ENCODE measurements around the gene GNRHR.

The GNRHR gene, protein sequence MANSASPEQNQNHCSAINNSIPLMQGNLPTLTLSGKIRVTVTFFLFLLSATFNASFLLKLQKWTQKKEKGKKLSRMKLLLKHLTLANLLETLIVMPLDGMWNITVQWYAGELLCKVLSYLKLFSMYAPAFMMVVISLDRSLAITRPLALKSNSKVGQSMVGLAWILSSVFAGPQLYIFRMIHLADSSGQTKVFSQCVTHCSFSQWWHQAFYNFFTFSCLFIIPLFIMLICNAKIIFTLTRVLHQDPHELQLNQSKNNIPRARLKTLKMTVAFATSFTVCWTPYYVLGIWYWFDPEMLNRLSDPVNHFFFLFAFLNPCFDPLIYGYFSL

DNA sequence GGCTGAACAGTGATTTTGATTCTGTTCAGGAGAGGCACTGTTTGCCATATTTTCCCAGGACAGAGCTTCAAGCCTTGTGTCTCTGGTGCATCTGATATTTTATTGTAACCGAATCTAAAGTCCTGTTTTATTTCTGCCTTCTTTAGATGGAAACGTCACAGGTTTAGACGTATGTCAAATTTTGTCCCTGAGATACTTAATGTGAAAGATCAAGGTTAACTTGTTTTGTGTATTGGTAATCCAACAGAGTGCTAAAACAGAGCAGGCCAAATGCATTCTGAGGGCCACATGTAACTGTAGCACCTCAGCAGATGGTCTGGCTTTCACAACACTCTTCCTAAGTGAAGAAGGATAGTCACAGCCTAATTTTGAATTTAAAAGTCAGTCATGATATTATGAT is at the start of gene GNRHR:
Gene GNRHR (minus strand): TSS at position 101 of the 400 bp plus-strand sequence. CDS start 53 bp downstream, at position 48.
- H3K27me3 ChIP-seq (ENCODE audit: control insufficient read depth in 2 of 2, insufficient read depth in 2 of 2, low read length in 2 of 2) = no peaks in the 10 kb centered on the region
- H3K9me3 ChIP-seq (ENCODE audit: control insufficient read depth in 2 of 2, low read length in 2 of 2) = no peaks in the 10 kb centered on the region
- no peak within 1 kb of the TSS for H3K27ac ChIP-seq (ENCODE audit: low read depth in 2 of 2, low read length in 2 of 2)
- H3K4me3 ChIP-seq (ENCODE audit: low read length in 2 of 2) = no peak within 1 kb of the TSS
- H3K4me1 ChIP-seq (ENCODE audit: control insufficient read depth in 2 of 2, insufficient read depth in 2 of 2, low read length in 2 of 2) = no peaks in the 10 kb centered on the region
- H3K9ac ChIP-seq (ENCODE audit: low read depth in 1 of 2, low read length in 2 of 2) = no peak within 1 kb of the TSS
- H3K36me3 ChIP-seq (ENCODE audit: control insufficient read depth in 2 of 2, insufficient read depth in 2 of 2, low read length in 2 of 2) = no peaks in the 10 kb centered on the region

DNA sequence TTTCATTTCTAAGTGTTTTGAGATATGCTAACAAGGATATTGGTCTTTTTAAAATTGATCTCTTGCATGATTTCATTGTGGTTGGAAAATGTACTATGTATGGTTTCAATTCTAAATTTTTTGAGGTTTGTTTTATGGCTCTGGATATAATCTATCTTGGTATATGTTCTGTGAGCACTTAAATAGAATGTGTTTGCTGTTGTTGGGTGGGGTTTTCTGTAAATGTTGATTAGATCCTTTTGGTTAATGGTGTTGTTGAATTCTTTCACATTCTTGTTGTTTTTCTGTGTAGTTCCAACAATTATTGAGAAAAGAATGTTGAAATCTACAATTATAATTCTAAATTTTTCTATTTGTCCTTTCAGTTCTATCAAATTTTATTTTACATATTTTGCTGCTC is 42.6 kb upstream of the GNRHR start:
- Histone ChIP-seq H3K4me1 (ENCODE audit: control insufficient read depth in 2 of 2, insufficient read depth in 2 of 2, low read length in 2 of 2) (no peaks in the 10 kb centered on the region), H3K4me3 (ENCODE audit: low read length in 2 of 2) (no peak overlapping the region), H3K27me3 (ENCODE audit: control insufficient read depth in 2 of 2, insufficient read depth in 2 of 2, low read length in 2 of 2) (no peaks in the 10 kb centered on the region), H3K9ac (ENCODE audit: low read depth in 1 of 2, low read length in 2 of 2) (no peak overlapping the region), H3K27ac (ENCODE audit: low read depth in 2 of 2, low read length in 2 of 2) (no peak overlapping the region), H3K36me3 (ENCODE audit: control insufficient read depth in 2 of 2, insufficient read depth in 2 of 2, low read length in 2 of 2) (no peaks in the 10 kb centered on the region), H3K9me3 (ENCODE audit: control insufficient read depth in 2 of 2, low read length in 2 of 2) (no peaks in the 10 kb centered on the region)

DNA sequence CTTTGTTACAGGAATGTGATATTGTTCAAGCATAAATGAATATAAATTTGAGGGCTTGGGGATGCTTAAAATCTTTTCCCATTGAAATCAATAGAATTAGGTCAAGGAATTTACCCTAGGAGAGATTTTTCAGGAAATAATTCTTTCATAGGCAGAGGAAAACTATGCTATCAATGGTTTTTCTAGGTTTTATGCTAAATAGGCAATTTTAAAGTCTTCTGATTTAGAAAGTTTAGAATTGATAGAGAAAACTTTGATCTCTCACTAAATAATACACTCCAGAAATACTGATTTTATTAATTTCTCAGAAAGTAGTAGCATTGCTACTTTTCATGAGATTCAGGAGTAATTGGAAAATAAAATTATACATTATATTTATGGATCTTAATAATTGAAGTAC is 36.5 kb upstream of the GNRHR start:
- Histone ChIP-seq H3K36me3 (ENCODE audit: control insufficient read depth in 2 of 2, insufficient read depth in 2 of 2, low read length in 2 of 2) (no peaks in the 10 kb centered on the region), H3K4me3 (ENCODE audit: low read length in 2 of 2) (no peak overlapping the region), H3K9ac (ENCODE audit: low read depth in 1 of 2, low read length in 2 of 2) (no peak overlapping the region), H3K27ac (ENCODE audit: low read depth in 2 of 2, low read length in 2 of 2) (no peak overlapping the region), H3K27me3 (ENCODE audit: control insufficient read depth in 2 of 2, insufficient read depth in 2 of 2, low read length in 2 of 2) (no peaks in the 10 kb centered on the region), H3K4me1 (ENCODE audit: control insufficient read depth in 2 of 2, insufficient read depth in 2 of 2, low read length in 2 of 2) (no peaks in the 10 kb centered on the region), H3K9me3 (ENCODE audit: control insufficient read depth in 2 of 2, low read length in 2 of 2) (no peaks in the 10 kb centered on the region)

DNA sequence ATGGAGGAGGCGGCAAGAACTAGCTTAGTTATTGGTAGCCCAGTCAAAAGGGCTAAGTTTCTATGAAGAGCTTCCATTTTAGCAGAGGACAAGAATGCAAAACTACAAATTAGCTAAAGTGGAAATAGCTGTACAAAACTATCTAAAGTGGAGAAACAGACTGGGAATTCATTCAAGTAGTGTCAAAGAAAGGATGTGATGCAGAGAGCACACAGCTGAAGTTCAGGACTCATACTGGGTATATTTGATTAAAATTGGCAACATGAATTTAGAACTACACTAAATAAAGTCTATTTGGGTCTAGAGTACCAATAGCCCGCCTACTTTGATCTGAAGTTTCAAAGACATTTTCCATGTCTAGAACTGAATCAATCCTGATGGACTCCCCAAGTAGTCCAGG is 33.1 kb upstream of the GNRHR start:
- Histone ChIP-seq H3K27ac (ENCODE audit: low read depth in 2 of 2, low read length in 2 of 2) (no peak overlapping the region), H3K27me3 (ENCODE audit: control insufficient read depth in 2 of 2, insufficient read depth in 2 of 2, low read length in 2 of 2) (no peaks in the 10 kb centered on the region), H3K9ac (ENCODE audit: low read depth in 1 of 2, low read length in 2 of 2) (no peak overlapping the region), H3K9me3 (ENCODE audit: control insufficient read depth in 2 of 2, low read length in 2 of 2) (no peaks in the 10 kb centered on the region), H3K4me1 (ENCODE audit: control insufficient read depth in 2 of 2, insufficient read depth in 2 of 2, low read length in 2 of 2) (no peaks in the 10 kb centered on the region), H3K36me3 (ENCODE audit: control insufficient read depth in 2 of 2, insufficient read depth in 2 of 2, low read length in 2 of 2) (no peaks in the 10 kb centered on the region), H3K4me3 (ENCODE audit: low read length in 2 of 2) (no peak overlapping the region)

DNA sequence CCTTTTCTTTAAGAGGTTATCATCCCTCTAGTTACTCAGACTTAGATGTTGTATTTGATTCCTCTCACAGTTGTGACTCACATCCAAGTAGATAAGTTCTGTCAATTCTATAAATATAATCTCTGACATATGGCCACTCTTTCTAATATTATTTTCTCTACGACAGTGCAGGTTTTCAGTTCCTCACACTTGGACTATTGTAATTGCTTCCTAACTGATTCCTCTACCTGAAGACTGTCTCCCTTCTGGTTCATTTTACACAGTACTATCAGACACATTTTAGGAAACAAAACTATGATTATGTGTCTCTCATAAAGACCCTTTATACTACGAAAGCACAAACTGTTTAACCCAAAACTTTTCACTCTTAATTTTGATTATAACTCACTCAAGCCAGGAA is 31.3 kb upstream of the GNRHR start:
- Histone ChIP-seq H3K27ac (ENCODE audit: low read depth in 2 of 2, low read length in 2 of 2) (no peak overlapping the region), H3K9ac (ENCODE audit: low read depth in 1 of 2, low read length in 2 of 2) (no peak overlapping the region), H3K4me1 (ENCODE audit: control insufficient read depth in 2 of 2, insufficient read depth in 2 of 2, low read length in 2 of 2) (no peaks in the 10 kb centered on the region), H3K4me3 (ENCODE audit: low read length in 2 of 2) (no peak overlapping the region), H3K9me3 (ENCODE audit: control insufficient read depth in 2 of 2, low read length in 2 of 2) (no peaks in the 10 kb centered on the region), H3K36me3 (ENCODE audit: control insufficient read depth in 2 of 2, insufficient read depth in 2 of 2, low read length in 2 of 2) (no peaks in the 10 kb centered on the region), H3K27me3 (ENCODE audit: control insufficient read depth in 2 of 2, insufficient read depth in 2 of 2, low read length in 2 of 2) (no peaks in the 10 kb centered on the region)

DNA sequence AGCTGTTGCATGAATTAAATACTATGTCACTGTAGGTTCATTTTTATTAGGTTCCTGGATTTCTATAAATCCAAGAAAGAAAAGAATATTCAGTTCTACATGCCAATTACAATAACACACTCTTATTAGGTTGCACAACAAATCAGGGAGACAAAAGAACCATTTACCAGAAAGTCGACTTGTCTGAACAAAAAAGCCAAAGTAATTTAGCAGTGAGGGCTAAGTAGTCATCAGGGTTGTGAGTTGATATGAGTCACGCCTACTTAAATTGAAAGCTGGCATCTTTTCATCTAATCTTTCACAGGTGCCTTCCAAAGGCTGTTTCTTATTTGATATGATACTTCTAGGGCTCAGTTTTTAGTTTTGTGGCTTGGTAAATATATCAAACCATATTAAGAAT is 25.4 kb upstream of the GNRHR start:
- Histone ChIP-seq H3K36me3 (ENCODE audit: control insufficient read depth in 2 of 2, insufficient read depth in 2 of 2, low read length in 2 of 2) (no peaks in the 10 kb centered on the region), H3K4me3 (ENCODE audit: low read length in 2 of 2) (no peak overlapping the region), H3K27ac (ENCODE audit: low read depth in 2 of 2, low read length in 2 of 2) (no peak overlapping the region), H3K9ac (ENCODE audit: low read depth in 1 of 2, low read length in 2 of 2) (no peak overlapping the region), H3K4me1 (ENCODE audit: control insufficient read depth in 2 of 2, insufficient read depth in 2 of 2, low read length in 2 of 2) (no peaks in the 10 kb centered on the region), H3K27me3 (ENCODE audit: control insufficient read depth in 2 of 2, insufficient read depth in 2 of 2, low read length in 2 of 2) (no peaks in the 10 kb centered on the region), H3K9me3 (ENCODE audit: control insufficient read depth in 2 of 2, low read length in 2 of 2) (no peaks in the 10 kb centered on the region)

DNA sequence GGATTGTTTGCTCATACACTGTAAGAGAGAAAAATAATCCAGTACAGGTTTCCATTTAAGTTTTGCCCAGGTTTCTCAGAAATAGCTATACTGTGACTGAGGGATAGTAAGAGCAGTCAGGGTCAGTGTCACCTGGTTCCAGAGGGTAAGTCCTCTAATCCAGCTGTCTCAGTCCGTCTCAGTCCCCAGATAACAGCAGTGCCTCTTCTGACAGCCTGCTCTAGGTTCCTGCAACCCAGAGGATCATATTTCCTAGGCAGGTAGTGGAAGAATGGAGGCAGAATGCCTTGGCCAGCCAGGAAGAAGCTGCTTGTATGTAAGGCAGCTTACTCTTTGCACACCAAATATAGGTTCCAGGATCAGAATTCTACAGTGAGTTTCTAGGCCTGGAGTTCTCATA is 22.6 kb upstream of the GNRHR start:
- Histone ChIP-seq H3K36me3 (ENCODE audit: control insufficient read depth in 2 of 2, insufficient read depth in 2 of 2, low read length in 2 of 2) (no peaks in the 10 kb centered on the region), H3K4me3 (ENCODE audit: low read length in 2 of 2) (no peak overlapping the region)

DNA sequence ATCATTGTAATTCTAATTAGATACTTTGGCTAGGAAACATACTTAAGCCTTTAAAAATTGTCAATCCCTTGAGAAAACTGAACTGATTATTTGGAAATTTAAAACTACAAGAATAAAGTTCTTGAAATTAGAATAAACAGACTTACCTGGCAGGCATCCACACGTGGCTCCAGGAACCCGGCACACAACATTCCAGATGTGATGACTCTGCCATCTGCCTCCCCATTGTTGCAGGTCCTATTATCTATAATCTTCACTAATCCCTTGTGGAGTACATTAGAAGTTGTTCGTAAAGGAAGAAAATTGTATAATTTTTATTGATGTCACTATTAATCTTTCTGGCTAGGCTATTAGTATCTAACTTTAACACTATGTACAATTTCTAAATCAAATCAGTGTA is 16.2 kb upstream of the GNRHR start:
- Histone ChIP-seq H3K27ac (ENCODE audit: low read depth in 2 of 2, low read length in 2 of 2) (no peak overlapping the region), H3K4me1 (ENCODE audit: control insufficient read depth in 2 of 2, insufficient read depth in 2 of 2, low read length in 2 of 2) (no peaks in the 10 kb centered on the region), H3K9me3 (ENCODE audit: control insufficient read depth in 2 of 2, low read length in 2 of 2) (no peaks in the 10 kb centered on the region), H3K36me3 (ENCODE audit: control insufficient read depth in 2 of 2, insufficient read depth in 2 of 2, low read length in 2 of 2) (no peaks in the 10 kb centered on the region), H3K27me3 (ENCODE audit: control insufficient read depth in 2 of 2, insufficient read depth in 2 of 2, low read length in 2 of 2) (no peaks in the 10 kb centered on the region), H3K9ac (ENCODE audit: low read depth in 1 of 2, low read length in 2 of 2) (no peak overlapping the region), H3K4me3 (ENCODE audit: low read length in 2 of 2) (no peak overlapping the region)

More for the DNA sequence above, 22.6 kb upstream of the GNRHR start:
- Histone ChIP-seq H3K27me3 (ENCODE audit: control insufficient read depth in 2 of 2, insufficient read depth in 2 of 2, low read length in 2 of 2) (no peaks in the 10 kb centered on the region), H3K9me3 (ENCODE audit: control insufficient read depth in 2 of 2, low read length in 2 of 2) (no peaks in the 10 kb centered on the region), H3K4me1 (ENCODE audit: control insufficient read depth in 2 of 2, insufficient read depth in 2 of 2, low read length in 2 of 2) (no peaks in the 10 kb centered on the region), H3K27ac (ENCODE audit: low read depth in 2 of 2, low read length in 2 of 2) (no peak overlapping the region), H3K9ac (ENCODE audit: low read depth in 1 of 2, low read length in 2 of 2) (no peak overlapping the region)

DNA sequence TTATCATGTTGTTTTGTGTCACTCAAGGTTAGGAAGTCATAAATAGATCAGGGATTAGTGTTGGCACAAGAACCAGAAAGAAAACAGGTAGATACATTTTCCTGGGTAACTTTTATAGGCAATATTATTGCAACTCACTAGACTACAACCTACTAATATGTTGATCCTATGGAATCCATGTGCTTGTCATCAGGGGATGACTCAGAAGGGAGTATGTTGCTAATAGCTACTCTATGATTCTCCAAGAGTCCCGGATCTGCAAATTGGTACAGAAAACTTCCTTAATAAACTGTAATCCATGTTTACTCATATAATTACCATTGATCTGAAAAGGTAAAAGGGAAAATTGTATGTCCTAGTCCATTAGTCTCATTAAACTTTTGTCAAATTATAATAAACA is 11.7 kb upstream of the GNRHR start:
- Histone ChIP-seq H3K9me3 (ENCODE audit: control insufficient read depth in 2 of 2, low read length in 2 of 2) (no peaks in the 10 kb centered on the region), H3K4me3 (ENCODE audit: low read length in 2 of 2) (no peak overlapping the region), H3K4me1 (ENCODE audit: control insufficient read depth in 2 of 2, insufficient read depth in 2 of 2, low read length in 2 of 2) (no peaks in the 10 kb centered on the region), H3K36me3 (ENCODE audit: control insufficient read depth in 2 of 2, insufficient read depth in 2 of 2, low read length in 2 of 2) (no peaks in the 10 kb centered on the region), H3K27me3 (ENCODE audit: control insufficient read depth in 2 of 2, insufficient read depth in 2 of 2, low read length in 2 of 2) (no peaks in the 10 kb centered on the region), H3K27ac (ENCODE audit: low read depth in 2 of 2, low read length in 2 of 2) (no peak overlapping the region), H3K9ac (ENCODE audit: low read depth in 1 of 2, low read length in 2 of 2) (no peak overlapping the region)

DNA sequence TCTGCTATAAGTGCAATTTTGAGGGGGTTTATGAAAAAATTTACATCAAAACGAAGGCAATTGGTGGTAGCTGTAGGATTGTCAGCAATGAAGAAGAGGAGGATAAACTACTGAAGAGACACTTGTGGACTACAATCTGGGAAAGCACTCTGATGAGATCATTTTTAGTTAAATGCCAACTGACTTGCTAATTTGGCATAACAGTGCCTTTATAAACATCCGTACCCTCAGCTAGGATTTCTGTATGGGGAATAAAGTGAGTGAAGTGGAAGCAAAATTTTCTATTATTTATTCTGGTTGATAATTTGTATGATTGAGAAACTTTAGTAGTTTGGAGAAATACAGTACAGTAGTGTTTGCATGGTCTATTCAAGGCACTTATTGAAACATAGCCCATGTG is 11.2 kb upstream of the GNRHR start:
- no peaks in the 10 kb centered on the region for H3K27me3 ChIP-seq (ENCODE audit: control insufficient read depth in 2 of 2, insufficient read depth in 2 of 2, low read length in 2 of 2)
- H3K9ac ChIP-seq (ENCODE audit: low read depth in 1 of 2, low read length in 2 of 2) = no peak overlapping the region
- no peaks in the 10 kb centered on the region for H3K36me3 ChIP-seq (ENCODE audit: control insufficient read depth in 2 of 2, insufficient read depth in 2 of 2, low read length in 2 of 2)
- H3K4me1 ChIP-seq (ENCODE audit: control insufficient read depth in 2 of 2, insufficient read depth in 2 of 2, low read length in 2 of 2) = no peaks in the 10 kb centered on the region
- H3K27ac ChIP-seq (ENCODE audit: low read depth in 2 of 2, low read length in 2 of 2) = no peak overlapping the region
- H3K9me3 ChIP-seq (ENCODE audit: control insufficient read depth in 2 of 2, low read length in 2 of 2) = no peaks in the 10 kb centered on the region
- no peak overlapping the region for H3K4me3 ChIP-seq (ENCODE audit: low read length in 2 of 2)

DNA sequence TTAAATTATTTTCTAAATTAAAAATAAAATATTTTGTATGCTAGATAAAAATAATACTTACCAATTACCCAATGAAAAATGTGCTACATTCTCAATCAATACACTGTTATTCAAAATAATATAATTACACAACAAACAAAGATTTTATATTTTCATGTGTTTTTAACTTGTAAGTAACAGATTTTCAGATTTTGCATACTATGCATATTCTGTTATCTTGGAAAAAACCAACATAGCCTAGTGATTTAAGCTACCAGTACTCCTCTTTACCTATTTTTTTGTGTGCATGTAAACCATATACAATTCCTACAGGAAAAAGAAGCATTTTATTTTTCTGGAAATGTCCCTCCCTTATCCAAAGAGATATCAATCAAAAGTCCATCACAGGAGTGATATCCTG is 10.0 kb upstream of the GNRHR start:
- no peaks in the 10 kb centered on the region for H3K27me3 ChIP-seq (ENCODE audit: control insufficient read depth in 2 of 2, insufficient read depth in 2 of 2, low read length in 2 of 2)
- H3K9ac ChIP-seq (ENCODE audit: low read depth in 1 of 2, low read length in 2 of 2) = no peak overlapping the region
- no peaks in the 10 kb centered on the region for H3K4me1 ChIP-seq (ENCODE audit: control insufficient read depth in 2 of 2, insufficient read depth in 2 of 2, low read length in 2 of 2)
- H3K36me3 ChIP-seq (ENCODE audit: control insufficient read depth in 2 of 2, insufficient read depth in 2 of 2, low read length in 2 of 2) = no peaks in the 10 kb centered on the region
- no peak overlapping the region for H3K4me3 ChIP-seq (ENCODE audit: low read length in 2 of 2)
- H3K9me3 ChIP-seq (ENCODE audit: control insufficient read depth in 2 of 2, low read length in 2 of 2) = no peaks in the 10 kb centered on the region
- no peak overlapping the region for H3K27ac ChIP-seq (ENCODE audit: low read depth in 2 of 2, low read length in 2 of 2)
